ENCODE results near the gene SLC14A1. TPM values are rescaled to one million over a fixed set of nuclear protein-coding genes. Genes with fewer than 3 reads are reported as not detected.

The SLC14A1 gene
- total and polyA plus RNA-seq, 10 of the 15 experiments (the other 5 are each of a cell fraction or from before 2014, with no cell fraction given), result 0.06 to 0.67 (median 0.10) TPM; not detected in 2

DNA sequence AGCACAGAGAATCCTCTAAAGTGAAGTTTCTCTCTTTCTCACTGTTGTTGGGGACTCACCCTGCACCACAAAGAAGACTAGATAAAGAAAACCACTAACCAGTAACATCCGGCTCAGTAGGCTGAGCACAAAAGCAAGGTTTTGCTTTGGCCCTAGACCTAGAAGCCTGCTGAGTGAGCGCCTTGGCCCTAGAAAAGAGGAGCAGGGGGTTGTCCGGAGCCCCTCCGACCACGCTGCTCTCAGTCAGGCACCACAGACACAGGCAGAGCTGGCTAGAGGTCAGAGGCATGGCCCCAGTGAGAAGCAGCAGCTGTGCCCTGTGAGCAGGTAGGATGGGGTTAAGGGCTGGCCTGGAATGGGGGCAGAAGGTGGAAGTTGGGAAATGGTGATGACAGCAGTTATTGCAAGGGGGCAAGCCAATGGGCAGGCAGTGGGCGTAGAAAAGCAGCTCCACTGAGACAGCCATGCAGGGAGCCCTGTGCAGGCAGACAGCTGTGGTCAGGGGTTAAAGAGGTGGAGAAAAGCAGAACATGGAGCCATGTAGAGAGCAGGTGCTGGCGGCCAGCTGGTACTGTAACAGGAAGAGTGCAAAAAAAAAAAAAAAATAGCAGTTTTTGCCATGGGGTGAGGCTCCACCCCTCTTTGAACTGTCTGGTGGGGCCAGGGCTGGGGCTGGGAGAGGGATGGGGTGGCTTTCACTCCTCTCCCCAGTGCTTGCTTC lies 36.9 kb upstream of the SLC14A1 start (continued):
- TF ChIP-seq, protein P1, sequence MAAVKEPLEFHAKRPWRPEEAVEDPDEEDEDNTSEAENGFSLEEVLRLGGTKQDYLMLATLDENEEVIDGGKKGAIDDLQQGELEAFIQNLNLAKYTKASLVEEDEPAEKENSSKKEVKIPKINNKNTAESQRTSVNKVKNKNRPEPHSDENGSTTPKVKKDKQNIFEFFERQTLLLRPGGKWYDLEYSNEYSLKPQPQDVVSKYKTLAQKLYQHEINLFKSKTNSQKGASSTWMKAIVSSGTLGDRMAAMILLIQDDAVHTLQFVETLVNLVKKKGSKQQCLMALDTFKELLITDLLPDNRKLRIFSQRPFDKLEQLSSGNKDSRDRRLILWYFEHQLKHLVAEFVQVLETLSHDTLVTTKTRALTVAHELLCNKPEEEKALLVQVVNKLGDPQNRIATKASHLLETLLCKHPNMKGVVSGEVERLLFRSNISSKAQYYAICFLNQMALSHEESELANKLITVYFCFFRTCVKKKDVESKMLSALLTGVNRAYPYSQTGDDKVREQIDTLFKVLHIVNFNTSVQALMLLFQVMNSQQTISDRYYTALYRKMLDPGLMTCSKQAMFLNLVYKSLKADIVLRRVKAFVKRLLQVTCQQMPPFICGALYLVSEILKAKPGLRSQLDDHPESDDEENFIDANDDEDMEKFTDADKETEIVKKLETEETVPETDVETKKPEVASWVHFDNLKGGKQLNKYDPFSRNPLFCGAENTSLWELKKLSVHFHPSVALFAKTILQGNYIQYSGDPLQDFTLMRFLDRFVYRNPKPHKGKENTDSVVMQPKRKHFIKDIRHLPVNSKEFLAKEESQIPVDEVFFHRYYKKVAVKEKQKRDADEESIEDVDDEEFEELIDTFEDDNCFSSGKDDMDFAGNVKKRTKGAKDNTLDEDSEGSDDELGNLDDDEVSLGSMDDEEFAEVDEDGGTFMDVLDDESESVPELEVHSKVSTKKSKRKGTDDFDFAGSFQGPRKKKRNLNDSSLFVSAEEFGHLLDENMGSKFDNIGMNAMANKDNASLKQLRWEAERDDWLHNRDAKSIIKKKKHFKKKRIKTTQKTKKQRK (IDR thresholded peaks at IDR 0.05; ENCODE audit: low read depth, low read length), result no peak
- TF ChIP-seq RAD21 (IDR thresholded peaks at IDR 0.05; ENCODE audit: insufficient read depth, low read depth, low read length) (0 out of 2 replicates have a peak, but pooled peaks have one; percentile 3), NR2C1 (IDR thresholded peaks at IDR 0.05) (no peak), BCL3 (IDR thresholded peaks at IDR 0.05; ENCODE audit: borderline replicate concordance, insufficient read depth, low read depth, low read length, poor library complexity, severe bottlenecking) (no peak), MTA3 (IDR thresholded peaks at IDR 0.05; ENCODE audit: borderline replicate concordance, low read length) (no peak), MTA2 (IDR thresholded peaks at IDR 0.05; ENCODE audit: low read depth) (peak; percentile 18; the same call in 1 of the 2 replicates), FOS (IDR thresholded peaks at IDR 0.05; ENCODE audit: borderline replicate concordance, extremely low read depth, insufficient read length) (no peak), NFIC (IDR thresholded peaks at IDR 0.05; ENCODE audit: low read depth, low read length) (no peak), CHD4 (IDR thresholded peaks at IDR 0.05) (no peak), ETV6 (conservative IDR thresholded peaks at IDR 0.05 in 1 of 2, IDR thresholded peaks at IDR 0.05 in 1 of 2; ENCODE audit: borderline replicate concordance in 1 of 2, low read depth in 1 of 2) (0 out of 4 replicates have a peak, but pooled peaks of 1 of the 2 experiments have one; percentile 11), SREBF1 (IDR thresholded peaks at IDR 0.05; ENCODE audit: low read length) (no peak), BRCA1 (IDR thresholded peaks at IDR 0.05; ENCODE audit: low read depth, low read length) (no peak)
- TF ChIP-seq, protein P2, sequence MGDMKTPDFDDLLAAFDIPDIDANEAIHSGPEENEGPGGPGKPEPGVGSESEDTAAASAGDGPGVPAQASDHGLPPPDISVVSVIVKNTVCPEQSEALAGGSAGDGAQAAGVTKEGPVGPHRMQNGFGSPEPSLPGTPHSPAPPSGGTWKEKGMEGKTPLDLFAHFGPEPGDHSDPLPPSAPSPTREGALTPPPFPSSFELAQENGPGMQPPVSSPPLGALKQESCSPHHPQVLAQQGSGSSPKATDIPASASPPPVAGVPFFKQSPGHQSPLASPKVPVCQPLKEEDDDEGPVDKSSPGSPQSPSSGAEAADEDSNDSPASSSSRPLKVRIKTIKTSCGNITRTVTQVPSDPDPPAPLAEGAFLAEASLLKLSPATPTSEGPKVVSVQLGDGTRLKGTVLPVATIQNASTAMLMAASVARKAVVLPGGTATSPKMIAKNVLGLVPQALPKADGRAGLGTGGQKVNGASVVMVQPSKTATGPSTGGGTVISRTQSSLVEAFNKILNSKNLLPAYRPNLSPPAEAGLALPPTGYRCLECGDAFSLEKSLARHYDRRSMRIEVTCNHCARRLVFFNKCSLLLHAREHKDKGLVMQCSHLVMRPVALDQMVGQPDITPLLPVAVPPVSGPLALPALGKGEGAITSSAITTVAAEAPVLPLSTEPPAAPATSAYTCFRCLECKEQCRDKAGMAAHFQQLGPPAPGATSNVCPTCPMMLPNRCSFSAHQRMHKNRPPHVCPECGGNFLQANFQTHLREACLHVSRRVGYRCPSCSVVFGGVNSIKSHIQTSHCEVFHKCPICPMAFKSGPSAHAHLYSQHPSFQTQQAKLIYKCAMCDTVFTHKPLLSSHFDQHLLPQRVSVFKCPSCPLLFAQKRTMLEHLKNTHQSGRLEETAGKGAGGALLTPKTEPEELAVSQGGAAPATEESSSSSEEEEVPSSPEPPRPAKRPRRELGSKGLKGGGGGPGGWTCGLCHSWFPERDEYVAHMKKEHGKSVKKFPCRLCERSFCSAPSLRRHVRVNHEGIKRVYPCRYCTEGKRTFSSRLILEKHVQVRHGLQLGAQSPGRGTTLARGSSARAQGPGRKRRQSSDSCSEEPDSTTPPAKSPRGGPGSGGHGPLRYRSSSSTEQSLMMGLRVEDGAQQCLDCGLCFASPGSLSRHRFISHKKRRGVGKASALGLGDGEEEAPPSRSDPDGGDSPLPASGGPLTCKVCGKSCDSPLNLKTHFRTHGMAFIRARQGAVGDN (IDR thresholded peaks at IDR 0.05), result no peak
- TF ChIP-seq, protein P3, sequence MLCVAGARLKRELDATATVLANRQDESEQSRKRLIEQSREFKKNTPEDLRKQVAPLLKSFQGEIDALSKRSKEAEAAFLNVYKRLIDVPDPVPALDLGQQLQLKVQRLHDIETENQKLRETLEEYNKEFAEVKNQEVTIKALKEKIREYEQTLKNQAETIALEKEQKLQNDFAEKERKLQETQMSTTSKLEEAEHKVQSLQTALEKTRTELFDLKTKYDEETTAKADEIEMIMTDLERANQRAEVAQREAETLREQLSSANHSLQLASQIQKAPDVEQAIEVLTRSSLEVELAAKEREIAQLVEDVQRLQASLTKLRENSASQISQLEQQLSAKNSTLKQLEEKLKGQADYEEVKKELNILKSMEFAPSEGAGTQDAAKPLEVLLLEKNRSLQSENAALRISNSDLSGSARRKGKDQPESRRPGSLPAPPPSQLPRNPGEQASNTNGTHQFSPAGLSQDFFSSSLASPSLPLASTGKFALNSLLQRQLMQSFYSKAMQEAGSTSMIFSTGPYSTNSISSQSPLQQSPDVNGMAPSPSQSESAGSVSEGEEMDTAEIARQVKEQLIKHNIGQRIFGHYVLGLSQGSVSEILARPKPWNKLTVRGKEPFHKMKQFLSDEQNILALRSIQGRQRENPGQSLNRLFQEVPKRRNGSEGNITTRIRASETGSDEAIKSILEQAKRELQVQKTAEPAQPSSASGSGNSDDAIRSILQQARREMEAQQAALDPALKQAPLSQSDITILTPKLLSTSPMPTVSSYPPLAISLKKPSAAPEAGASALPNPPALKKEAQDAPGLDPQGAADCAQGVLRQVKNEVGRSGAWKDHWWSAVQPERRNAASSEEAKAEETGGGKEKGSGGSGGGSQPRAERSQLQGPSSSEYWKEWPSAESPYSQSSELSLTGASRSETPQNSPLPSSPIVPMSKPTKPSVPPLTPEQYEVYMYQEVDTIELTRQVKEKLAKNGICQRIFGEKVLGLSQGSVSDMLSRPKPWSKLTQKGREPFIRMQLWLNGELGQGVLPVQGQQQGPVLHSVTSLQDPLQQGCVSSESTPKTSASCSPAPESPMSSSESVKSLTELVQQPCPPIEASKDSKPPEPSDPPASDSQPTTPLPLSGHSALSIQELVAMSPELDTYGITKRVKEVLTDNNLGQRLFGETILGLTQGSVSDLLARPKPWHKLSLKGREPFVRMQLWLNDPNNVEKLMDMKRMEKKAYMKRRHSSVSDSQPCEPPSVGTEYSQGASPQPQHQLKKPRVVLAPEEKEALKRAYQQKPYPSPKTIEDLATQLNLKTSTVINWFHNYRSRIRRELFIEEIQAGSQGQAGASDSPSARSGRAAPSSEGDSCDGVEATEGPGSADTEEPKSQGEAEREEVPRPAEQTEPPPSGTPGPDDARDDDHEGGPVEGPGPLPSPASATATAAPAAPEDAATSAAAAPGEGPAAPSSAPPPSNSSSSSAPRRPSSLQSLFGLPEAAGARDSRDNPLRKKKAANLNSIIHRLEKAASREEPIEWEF (IDR thresholded peaks at IDR 0.05; ENCODE audit: insufficient replicate concordance, low read depth, low read length), result no peak
